Posterior cingulate gyrus (tissue), 11 donors: ENCODE data around the gene PSPH.
"Not testable (repeated sequence)": the region's sequence is repeated elsewhere in the genome, so short reads cannot be mapped to it uniquely, and the experiment has no call there.

Experiments
- DNase-seq, 10 donors: peaks; one replicate each; pipeline versions ENCODE4 v3.0.0 to v3.0.0-alpha.2; 2020 to 2021; ENCODE audit warnings: mixed read lengths in 3 of 10
- intact Hi-C: fragments of 100-400 bp; cut with DNase I; formaldehyde crosslinking; loops from one replicate; pipeline ENCODE4 v1.15.1; 2023

PSPH gene

GRCh38 chr7:56017015-56017414 lies 34.2 kb downstream of the PSPH start:
- intact Hi-C loops, DNase-seq: not testable (repeated sequence)

DNA sequence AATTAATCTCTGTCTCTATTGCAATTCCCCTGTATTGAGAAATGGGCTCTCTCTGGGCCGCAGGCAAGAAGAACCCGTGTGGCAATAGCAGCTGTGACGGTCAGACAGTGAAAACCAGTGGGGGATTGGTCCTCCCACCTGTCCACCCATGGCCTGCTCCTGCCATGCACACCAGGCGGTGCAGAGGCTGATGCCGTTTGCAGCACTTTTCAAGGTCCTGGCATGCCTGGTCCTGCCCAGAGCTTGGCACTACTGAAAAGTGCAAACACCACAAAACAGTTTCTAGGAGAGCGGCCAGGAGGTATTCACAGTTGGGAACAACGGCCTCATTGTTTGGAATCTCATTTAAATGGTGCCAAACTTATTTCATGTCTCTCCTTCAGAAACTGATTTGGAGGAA lies 41.5 kb downstream of the PSPH start:
- intact Hi-C loops = no loop called here
- DNase-seq = peak; percentile 28 to 91 (median 56)

DNA sequence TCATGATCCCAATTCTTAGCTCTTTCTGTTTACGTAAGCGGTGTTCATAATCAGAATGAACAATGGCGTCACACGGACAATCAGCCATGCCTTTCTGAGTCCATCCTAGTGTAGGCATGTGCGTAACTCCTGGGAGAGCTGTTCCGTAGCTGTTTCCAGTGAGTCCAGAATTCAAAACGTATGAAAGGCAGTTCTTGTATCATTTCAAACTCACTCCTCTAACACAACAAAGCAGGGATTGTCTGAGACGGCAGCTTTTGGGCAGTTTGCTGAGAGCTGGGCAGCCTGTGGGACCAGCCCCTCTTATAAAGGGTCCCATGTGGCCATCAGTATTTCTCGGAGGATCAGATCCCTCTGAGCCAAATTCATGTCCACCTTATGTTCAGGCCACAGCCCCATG lies 43.4 kb downstream of the PSPH start:
- intact Hi-C loops = no loop called here

GRCh38 chr7:56007167-56007652 lies 44.0 kb downstream of the PSPH start:
- intact Hi-C loops = no loop called here
- peak in 1 of 10 donors; percentile 17 for DNase-seq

More for the DNA sequence above, 43.4 kb downstream of the PSPH start:
- DNase-seq = peak in 3 of 10 donors; percentile 24 to 43 (median 33)

DNA sequence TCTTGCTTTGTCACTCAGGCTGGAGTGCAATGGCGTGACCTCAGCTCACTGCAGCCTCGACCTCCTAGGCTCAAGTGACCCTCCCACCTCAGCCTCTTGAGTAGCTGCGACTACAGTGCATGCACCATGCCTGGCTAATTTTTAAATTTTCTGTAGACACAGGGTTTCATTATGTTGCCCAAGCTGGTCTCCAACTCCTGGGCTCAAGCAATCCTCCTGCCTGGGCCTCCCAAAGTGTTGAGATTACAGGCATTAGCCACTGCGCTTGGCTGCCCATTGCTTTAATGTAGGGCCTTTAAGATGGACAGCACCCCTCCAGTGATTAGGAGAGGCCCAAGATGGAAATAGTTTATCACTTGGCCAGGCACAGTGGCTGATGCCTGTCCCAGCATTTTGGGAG lies 47.5 kb downstream of the PSPH start:
- DNase-seq = peak in 1 of 10 donors; percentile 51
- intact Hi-C loops = no loop called here

DNA sequence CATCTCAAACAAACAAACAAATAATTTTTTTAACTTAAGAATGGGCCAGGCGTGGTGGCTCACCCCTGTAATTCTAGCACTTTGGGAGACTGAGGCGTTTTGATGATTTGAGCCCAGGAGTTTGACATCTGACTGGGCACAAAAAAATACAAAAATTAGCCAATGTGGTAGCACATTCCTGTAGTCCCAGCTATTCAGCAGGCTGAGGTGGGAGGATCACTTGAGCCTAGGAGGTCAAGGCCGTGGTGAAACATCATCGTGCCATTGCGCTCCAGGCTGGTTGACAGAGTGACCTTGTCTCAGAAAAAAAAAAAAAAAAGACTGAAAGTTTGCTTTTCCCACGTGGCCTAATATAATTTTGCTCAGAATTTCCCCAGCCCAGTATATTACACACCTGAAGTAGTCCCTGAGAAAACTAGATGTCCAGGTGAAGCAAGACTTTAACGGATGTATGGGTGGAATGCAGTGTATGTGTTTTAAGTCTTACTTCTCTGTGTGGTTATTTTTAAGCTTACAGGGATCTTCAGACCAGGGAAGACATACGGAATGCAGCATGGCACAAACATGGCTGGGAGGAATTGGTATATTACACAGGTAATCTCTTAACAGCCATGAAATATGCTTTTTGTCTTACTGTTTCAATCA lies 54.3 kb downstream of the PSPH start:
- intact Hi-C loops = no loop called here
- DNase-seq = no peak

GRCh38 chr7:55992346-55992745 lies 58.9 kb downstream of the PSPH start:
- no peak for DNase-seq
- intact Hi-C loops = no loop called here

DNA sequence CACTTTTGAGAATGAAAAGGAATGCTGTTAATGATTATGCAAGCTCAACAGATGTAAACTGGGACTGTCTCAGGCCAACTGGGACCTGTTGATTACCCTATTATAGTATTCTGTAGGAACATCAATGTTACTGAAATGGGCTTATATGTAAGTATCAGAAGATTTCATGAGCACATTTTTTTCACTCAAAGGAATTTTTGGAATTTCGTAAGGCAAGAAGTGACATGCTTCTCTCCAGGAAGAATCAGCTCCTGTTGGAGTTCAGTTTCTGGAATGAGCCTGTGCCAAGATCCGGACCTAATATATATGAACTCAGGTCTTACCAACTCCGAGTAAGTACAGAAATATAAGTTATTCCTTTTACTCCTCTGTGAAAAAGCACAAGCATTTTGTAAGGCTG lies 67.7 kb downstream of the PSPH start:
- intact Hi-C loops = no loop called here
- no peak for DNase-seq

- intact Hi-C loops = no loop called here
Measured at GRCh38 chr7:55980266-55980665, 71.0 kb downstream of the PSPH start.

DNA sequence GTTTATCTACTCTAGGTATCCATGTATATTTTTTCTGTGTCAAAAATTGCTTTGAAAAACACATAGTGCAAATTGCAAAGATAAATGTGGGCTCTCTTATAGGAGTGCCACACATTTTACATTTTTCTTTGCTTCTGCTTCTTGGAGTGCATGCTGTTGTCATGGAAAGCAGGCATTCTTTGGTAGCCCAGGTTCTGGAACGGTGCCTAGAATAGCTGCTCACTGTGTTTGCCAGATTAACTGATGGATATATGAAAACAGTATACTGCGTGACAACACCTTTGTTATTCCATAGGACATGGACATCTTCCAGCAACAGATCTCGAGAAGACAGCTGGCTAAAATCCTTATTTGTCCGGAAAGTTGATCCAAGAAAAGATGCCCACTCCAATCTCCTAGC lies 73.4 kb downstream of the PSPH start:
- DNase-seq = peak in 5 of 10 donors; percentile 17 to 77 (median 20)
- intact Hi-C loops = no loop called here

More at GRCh38 chr7:55980266-55980665, 71.0 kb downstream of the PSPH start:
- DNase-seq = no peak

GRCh38 chr7:55975988-55976633 lies 75.1 kb downstream of the PSPH start:
- peak in 1 of 10 donors; percentile 3 for DNase-seq
- intact Hi-C loops = no loop called here

GRCh38 chr7:55973747-55974250 lies 77.4 kb downstream of the PSPH start:
- peak in 1 of 10 donors; percentile 2 for DNase-seq
- intact Hi-C loops = no loop called here

- DNase-seq = peak in 1 of 10 donors; percentile 22
- intact Hi-C loops = no loop called here
Measured at GRCh38 chr7:55970978-55971377, 80.3 kb downstream of the PSPH start.

DNA sequence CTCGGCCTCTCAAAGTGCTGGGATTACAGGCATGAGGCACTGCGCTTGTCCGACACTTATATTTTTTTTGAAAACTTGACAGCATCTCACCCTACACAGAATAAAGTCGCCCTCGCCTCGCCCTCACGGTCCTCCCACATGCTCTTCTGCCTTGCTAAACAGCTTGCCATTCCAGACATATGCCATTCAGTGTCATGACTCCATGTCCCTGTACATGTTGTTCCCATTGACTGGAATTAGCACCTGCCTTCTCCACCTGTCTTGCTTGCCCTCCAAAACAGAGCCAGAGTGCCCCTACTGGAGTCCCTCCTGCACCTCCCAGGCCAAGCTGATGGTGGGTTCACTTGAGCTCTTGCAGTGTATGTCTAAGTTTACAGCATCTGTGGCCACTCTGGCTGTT lies 80.7 kb downstream of the PSPH start:
- peak in 1 of 10 donors; percentile 21 for DNase-seq
- intact Hi-C loops = no loop called here

DNA sequence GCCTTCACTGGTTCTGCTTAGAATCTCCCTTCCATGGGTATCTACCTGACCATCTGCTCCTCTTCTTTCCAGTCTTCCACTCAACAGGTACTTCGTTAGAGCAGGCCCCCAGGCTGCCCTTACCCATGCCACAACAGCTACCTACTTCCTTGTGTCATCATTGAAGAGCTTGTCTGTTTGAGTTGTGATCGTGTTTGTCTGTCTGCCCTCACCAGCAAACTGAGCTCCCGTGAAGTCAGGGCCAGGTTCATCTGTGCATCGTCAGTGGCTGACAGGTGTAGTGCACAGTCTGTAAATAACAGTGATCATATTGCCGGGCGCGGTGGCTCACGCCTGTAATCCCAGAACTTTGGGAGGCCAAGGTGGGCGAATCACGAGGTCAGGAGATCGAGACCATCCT lies 81.9 kb downstream of the PSPH start:
- peak in 1 of 10 donors; percentile 36 for DNase-seq
- intact Hi-C loops = loop anchor here (5.0 kb wide), 2 partner anchors 83 to 327 kb away; partner anchors contain the start of genes CCT6A and PSPH

DNA sequence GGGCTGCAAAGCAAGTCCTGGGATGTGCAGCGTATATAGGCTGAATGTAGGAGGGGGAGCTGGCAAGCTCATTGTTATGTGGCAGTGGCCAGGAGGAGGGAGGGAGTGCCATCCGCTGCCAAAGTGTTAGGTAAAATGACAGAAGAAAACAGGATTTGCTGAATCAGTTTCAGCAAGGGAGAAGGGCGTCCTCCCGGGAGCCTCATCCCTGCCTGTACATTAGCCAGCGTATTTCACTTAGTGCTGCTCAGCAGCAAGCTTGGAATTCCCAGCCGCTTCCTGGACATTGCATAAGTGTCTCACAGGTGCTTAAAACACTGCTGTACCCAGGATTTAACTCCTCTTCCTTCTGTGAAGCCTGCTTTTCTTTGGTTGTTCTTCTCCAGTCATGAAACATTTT lies 84.4 kb downstream of the PSPH start:
- intact Hi-C loops = loop anchor here (5.0 kb wide), 2 partner anchors 85 to 325 kb away; partner anchors contain the start of genes CCT6A and PSPH
- DNase-seq = peak in 6 of 10 donors; percentile 19 to 86 (median 34)

DNA sequence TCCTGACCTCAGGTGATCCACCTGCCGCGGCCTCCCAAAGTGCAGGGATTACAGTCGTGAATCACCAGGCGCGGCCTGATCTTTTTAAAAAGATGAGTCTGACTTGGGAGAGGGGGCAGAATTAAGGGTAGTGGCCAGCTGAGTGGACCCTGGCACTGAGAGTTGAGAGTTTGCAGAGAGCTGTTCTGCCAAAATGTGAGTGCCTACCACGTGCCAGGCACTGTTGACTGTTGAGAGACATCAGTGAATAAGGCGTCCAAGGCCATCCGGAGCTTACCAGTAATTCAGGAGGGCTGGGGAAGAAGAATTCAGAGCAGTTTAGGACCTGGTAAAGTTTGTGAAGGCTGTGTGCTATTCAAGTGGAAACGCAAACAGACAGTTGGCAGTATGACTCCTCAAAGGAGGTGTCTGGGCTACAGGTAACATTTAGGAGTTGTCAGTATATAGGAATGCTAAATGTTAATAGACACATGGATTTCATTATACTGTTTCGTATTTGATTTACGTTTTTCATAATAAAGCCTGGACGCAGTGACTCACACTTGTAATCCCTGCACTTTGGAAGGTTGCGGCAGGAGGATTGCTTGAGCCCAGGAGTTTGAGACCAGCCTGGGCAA lies 85.3 kb downstream of the PSPH start:
- intact Hi-C loops = loop anchor here (2.0 to 5.0 kb wide), 3 partner anchors 79 to 324 kb away; partner anchors contain the start of genes CCT6A, PSPH and ZNF713

GRCh38 chr7:55965100-55965470 lies 86.2 kb downstream of the PSPH start:
- intact Hi-C loops = loop anchor here (2.0 to 5.0 kb wide), 3 partner anchors 78 to 323 kb away; partner anchors contain the start of genes CCT6A, PSPH and ZNF713
- DNase-seq = no peak

More for the DNA sequence above, 85.3 kb downstream of the PSPH start:
- DNase-seq = peak in 1 of 10 donors; percentile 67

- peak; percentile 34 to 94 (median 56) for DNase-seq
- intact Hi-C loops = loop anchor here (2.0 to 5.0 kb wide), 3 partner anchors 78 to 322 kb away; partner anchors contain the start of genes CCT6A, PSPH and ZNF713
Measured at GRCh38 chr7:55964261-55965099, 86.8 kb downstream of the PSPH start, which contains the start of gene NIPSNAP2. Gene NIPSNAP2 (plus strand): TSS chr7:55964585. CDS start chr7:55964610, 25 bp downstream.
